ENCODE measurements around the gene CSF2. TPM values are rescaled to one million over a fixed set of nuclear protein-coding genes. Genes with fewer than 3 reads are reported as not detected.
"Not testable (repeated sequence)": the region's sequence is repeated elsewhere in the genome, so short reads cannot be mapped to it uniquely, and the experiment has no call there.

The CSF2 gene
- total RNA-seq, 1 donor from 2014 or later: not detected

GRCh38 chr5:132104556-132104955 is 31.0 kb downstream of the CSF2 start:
- Mint-ChIP-seq H3K9me3 (ENCODE audit: unreplicated experiment) (no peaks in the 10 kb centered on the region), H3K27ac (ENCODE audit: unreplicated experiment) (no peak overlapping the region), H3K36me3 (ENCODE audit: unreplicated experiment) (no peaks in the 10 kb centered on the region), H3K27me3 (ENCODE audit: unreplicated experiment) (no peaks in the 10 kb centered on the region), H3K4me1 (ENCODE audit: low read depth, unreplicated experiment) (no peaks in the 10 kb centered on the region), H3K4me3 (ENCODE audit: unreplicated experiment) (no peak overlapping the region)
- DNase-seq: no peak
- no peak for TF ChIP-seq CTCF (IDR thresholded peaks at IDR 0.05; ENCODE audit: partially characterized antibody, unreplicated experiment)

- Mint-ChIP-seq H3K4me3 (ENCODE audit: unreplicated experiment) (no peak overlapping the region), H3K36me3 (ENCODE audit: unreplicated experiment) (no peaks in the 10 kb centered on the region), H3K9me3 (ENCODE audit: unreplicated experiment) (no peaks in the 10 kb centered on the region), H3K4me1 (ENCODE audit: low read depth, unreplicated experiment) (no peaks in the 10 kb centered on the region), H3K27ac (ENCODE audit: unreplicated experiment) (no peak overlapping the region), H3K27me3 (ENCODE audit: unreplicated experiment) (no peaks in the 10 kb centered on the region)
- no peak for DNase-seq
- TF ChIP-seq CTCF (IDR thresholded peaks at IDR 0.05; ENCODE audit: partially characterized antibody, unreplicated experiment): no peak
Measured at GRCh38 chr5:132105688-132106087, 32.1 kb downstream of the CSF2 start.

GRCh38 chr5:132108495-132108894 is 34.9 kb downstream of the CSF2 start:
- H3K36me3 Mint-ChIP-seq (ENCODE audit: unreplicated experiment); H3K27me3 Mint-ChIP-seq (ENCODE audit: unreplicated experiment); H3K4me1 Mint-ChIP-seq (ENCODE audit: low read depth, unreplicated experiment); H3K4me3 Mint-ChIP-seq (ENCODE audit: unreplicated experiment); H3K27ac Mint-ChIP-seq (ENCODE audit: unreplicated experiment); H3K9me3 Mint-ChIP-seq (ENCODE audit: unreplicated experiment); DNase-seq: not testable (repeated sequence)

GRCh38 chr5:132108957-132109356 is 35.4 kb downstream of the CSF2 start:
- not testable (repeated sequence) for H3K36me3 Mint-ChIP-seq (ENCODE audit: unreplicated experiment); H3K4me1 Mint-ChIP-seq (ENCODE audit: low read depth, unreplicated experiment); H3K27ac Mint-ChIP-seq (ENCODE audit: unreplicated experiment); DNase-seq; H3K9me3 Mint-ChIP-seq (ENCODE audit: unreplicated experiment); H3K27me3 Mint-ChIP-seq (ENCODE audit: unreplicated experiment); H3K4me3 Mint-ChIP-seq (ENCODE audit: unreplicated experiment)

GRCh38 chr5:132109494-132110053 is 36.0 kb downstream of the CSF2 start:
- no peak for TF ChIP-seq CTCF (IDR thresholded peaks at IDR 0.05; ENCODE audit: partially characterized antibody, unreplicated experiment)
- no peak overlapping the region for H3K4me3 Mint-ChIP-seq (ENCODE audit: unreplicated experiment)
- no peak for DNase-seq
- H3K9me3 Mint-ChIP-seq (ENCODE audit: unreplicated experiment): no peaks in the 10 kb centered on the region
- H3K27ac Mint-ChIP-seq (ENCODE audit: unreplicated experiment): no peak overlapping the region
- no peaks in the 10 kb centered on the region for H3K36me3 Mint-ChIP-seq (ENCODE audit: unreplicated experiment)
- H3K4me1 Mint-ChIP-seq (ENCODE audit: low read depth, unreplicated experiment): no peaks in the 10 kb centered on the region
- H3K27me3 Mint-ChIP-seq (ENCODE audit: unreplicated experiment): no peaks in the 10 kb centered on the region

GRCh38 chr5:132110195-132110594 is 36.6 kb downstream of the CSF2 start:
- Mint-ChIP-seq H3K4me3 (ENCODE audit: unreplicated experiment) (no peak overlapping the region), H3K9me3 (ENCODE audit: unreplicated experiment) (no peaks in the 10 kb centered on the region)

More at GRCh38 chr5:132110195-132110594, 36.6 kb downstream of the CSF2 start:
- Mint-ChIP-seq H3K36me3 (ENCODE audit: unreplicated experiment) (no peaks in the 10 kb centered on the region), H3K27me3 (ENCODE audit: unreplicated experiment) (no peaks in the 10 kb centered on the region), H3K27ac (ENCODE audit: unreplicated experiment) (no peak overlapping the region), H3K4me1 (ENCODE audit: low read depth, unreplicated experiment) (no peaks in the 10 kb centered on the region)
- no peak for TF ChIP-seq CTCF (IDR thresholded peaks at IDR 0.05; ENCODE audit: partially characterized antibody, unreplicated experiment)
- no peak for DNase-seq

Measured in glutamatergic neuron (in vitro differentiated cells).